Left lung (tissue), 10 donors: ENCODE results near the gene DMBX1. TPM values are rescaled to one million over a fixed set of nuclear protein-coding genes. Genes with fewer than 3 reads are reported as not detected.
A peak's percentile ranks its signal among the peaks of the same experiment; 100 is the strongest.

ENCODE experiments used
- ATAC-seq: fragments of 200-7000 bp; cut with Tn5 transposase; one replicate; pipeline ENCODE4 v1.9.1; 2020; ENCODE audit warnings: moderate library complexity
- DNase-seq, 4 donors: peaks; one replicate each; pipeline ENCODE4 v3.0.0-alpha.2; 2013 to 2020
- H3K27ac ChIP-seq, 2 donors: fragments of 200-600 bp; sonication (generic) in 1 of 2; one replicate each; pipeline versions ENCODE4 v1.5.0 to v1.8.0; 2020 to 2021
- H3K27me3 ChIP-seq, 2 donors: fragments of 200-600 bp; sonication (generic) in 1 of 2; one replicate each; pipeline versions ENCODE4 v1.5.0 to v1.8.0; 2020 to 2021
- H3K36me3 ChIP-seq, 2 donors: fragments of 200-600 bp; sonication (generic) in 1 of 2; one replicate each; pipeline versions ENCODE4 v1.5.0 to v1.8.0; 2020 to 2021
- H3K4me1 ChIP-seq, 2 donors: fragments of 200-600 bp; one replicate each; pipeline ENCODE4 v1.8.0; 2021
- H3K4me3 ChIP-seq, 2 donors: fragments of 200-600 bp; sonication (generic) in 1 of 2; one replicate each; pipeline versions ENCODE4 v1.5.0 to v1.8.0; 2020 to 2021; ENCODE audit warnings: mild to moderate bottlenecking in 1 of 2
- H3K9me3 ChIP-seq, 2 donors: fragments of 200-600 bp; sonication (generic) in 1 of 2; one replicate each; pipeline versions ENCODE4 v1.5.0 to v1.8.0; 2020 to 2021
- intact Hi-C, 2 donors: fragments of 100-400 bp; cut with DNase I; formaldehyde crosslinking; loops; one replicate each; pipeline versions ENCODE4 v1.11.2 to v1.14.2; 2022
- polyA plus RNA-seq, 6 donors: library from polyadenylated mRNA; unstranded; fragments of 120-200 nt; gene quantifications; one replicate each; pipeline ENCODE4 v1.2.1, GENCODE V29; 2013; ENCODE audit not compliant: insufficient read length in 6 of 6
- total RNA-seq, 2 donors: library from RNA; stranded (reverse); fragmentation: NEBNext Ultra II Directional; extraction: Animal tissue kit (Norgen Biotek cat#: 25700); gene quantifications; one replicate each; pipeline ENCODE4 v1.2.1, GENCODE V29; 2021
- TF ChIP-seq, protein P1 (sequence below), 2 donors: fragments of 200-600 bp; sonication (generic) in 1 of 2; IDR thresholded peaks; one replicate each; pipeline versions ENCODE4 v1.5.0 to v1.8.0; 2021; ENCODE audit warnings: antibody characterized with exemption in 2 of 2
- donor health status: DM: no; HTN: yes; CAD: no.
- donor health status: DM: no; HTN: no; CAD: no.

Gene DMBX1
- total and polyA plus RNA-seq, 8 donors, result 0.04 to 0.07 (median 0.07) TPM; not detected in 4

DNA sequence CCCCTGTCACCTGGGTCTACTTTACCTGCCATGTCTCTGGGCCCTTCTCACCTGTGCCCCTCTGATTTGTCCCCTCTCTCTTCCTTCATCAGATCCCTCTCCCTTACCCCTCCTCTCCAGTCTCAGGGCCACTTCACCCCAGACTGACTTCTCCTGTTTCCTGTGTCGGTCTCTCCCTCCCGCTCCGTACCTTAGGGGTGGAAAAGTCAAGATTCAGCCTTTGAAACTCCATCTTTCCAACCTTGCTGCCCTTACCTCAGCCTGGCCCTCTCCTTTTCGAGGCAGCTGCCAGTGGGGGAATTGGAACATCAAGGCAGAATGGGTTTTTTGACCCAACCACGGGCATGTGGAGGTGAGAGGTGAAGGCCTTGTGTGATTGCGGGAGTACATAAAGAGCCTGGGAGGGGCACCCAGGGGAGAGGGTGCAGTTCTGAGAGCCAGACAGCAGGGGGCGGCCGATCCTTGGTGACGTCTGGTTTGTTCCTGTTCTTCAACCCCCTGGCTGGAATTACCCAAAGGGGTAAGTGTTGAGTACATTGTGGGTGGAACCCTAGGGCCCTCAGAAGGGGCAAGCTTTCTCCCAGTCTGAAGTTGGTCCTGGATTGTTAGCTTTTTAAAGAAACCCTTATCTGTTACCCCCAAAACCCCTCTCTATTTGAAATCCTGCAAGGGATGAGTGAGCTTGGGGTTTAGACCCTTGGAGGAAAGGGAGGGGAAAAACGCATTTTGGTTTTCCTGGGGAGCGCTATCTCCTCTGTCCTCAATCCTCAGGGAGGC, 12.3 kb upstream of the DMBX1 start:
- peak; percentile 97 for ATAC-seq
- no peak overlapping the region for H3K4me3 ChIP-seq
- no peaks in the 10 kb centered on the region for H3K4me1 ChIP-seq
- intact Hi-C loops, result loop anchor here in 1 of 2 donors (5.0 kb wide), 1 partner anchor 50 kb away; no protein-coding TSS in a partner anchor
- H3K27me3 ChIP-seq, result peaks cover 0 to 84% of the 10 kb centered on the region in 2 donors
- peak in 3 of 4 donors; percentile 73 to 92 (median 79) for DNase-seq
- no peaks in the 10 kb centered on the region for H3K9me3 ChIP-seq
- H3K36me3 ChIP-seq, result no peaks in the 10 kb centered on the region
- TF ChIP-seq, protein P1, sequence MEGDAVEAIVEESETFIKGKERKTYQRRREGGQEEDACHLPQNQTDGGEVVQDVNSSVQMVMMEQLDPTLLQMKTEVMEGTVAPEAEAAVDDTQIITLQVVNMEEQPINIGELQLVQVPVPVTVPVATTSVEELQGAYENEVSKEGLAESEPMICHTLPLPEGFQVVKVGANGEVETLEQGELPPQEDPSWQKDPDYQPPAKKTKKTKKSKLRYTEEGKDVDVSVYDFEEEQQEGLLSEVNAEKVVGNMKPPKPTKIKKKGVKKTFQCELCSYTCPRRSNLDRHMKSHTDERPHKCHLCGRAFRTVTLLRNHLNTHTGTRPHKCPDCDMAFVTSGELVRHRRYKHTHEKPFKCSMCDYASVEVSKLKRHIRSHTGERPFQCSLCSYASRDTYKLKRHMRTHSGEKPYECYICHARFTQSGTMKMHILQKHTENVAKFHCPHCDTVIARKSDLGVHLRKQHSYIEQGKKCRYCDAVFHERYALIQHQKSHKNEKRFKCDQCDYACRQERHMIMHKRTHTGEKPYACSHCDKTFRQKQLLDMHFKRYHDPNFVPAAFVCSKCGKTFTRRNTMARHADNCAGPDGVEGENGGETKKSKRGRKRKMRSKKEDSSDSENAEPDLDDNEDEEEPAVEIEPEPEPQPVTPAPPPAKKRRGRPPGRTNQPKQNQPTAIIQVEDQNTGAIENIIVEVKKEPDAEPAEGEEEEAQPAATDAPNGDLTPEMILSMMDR (IDR thresholded peaks at IDR 0.05), result peak; percentile 92 to 98
- H3K27ac ChIP-seq, result no peak overlapping the region

DNA sequence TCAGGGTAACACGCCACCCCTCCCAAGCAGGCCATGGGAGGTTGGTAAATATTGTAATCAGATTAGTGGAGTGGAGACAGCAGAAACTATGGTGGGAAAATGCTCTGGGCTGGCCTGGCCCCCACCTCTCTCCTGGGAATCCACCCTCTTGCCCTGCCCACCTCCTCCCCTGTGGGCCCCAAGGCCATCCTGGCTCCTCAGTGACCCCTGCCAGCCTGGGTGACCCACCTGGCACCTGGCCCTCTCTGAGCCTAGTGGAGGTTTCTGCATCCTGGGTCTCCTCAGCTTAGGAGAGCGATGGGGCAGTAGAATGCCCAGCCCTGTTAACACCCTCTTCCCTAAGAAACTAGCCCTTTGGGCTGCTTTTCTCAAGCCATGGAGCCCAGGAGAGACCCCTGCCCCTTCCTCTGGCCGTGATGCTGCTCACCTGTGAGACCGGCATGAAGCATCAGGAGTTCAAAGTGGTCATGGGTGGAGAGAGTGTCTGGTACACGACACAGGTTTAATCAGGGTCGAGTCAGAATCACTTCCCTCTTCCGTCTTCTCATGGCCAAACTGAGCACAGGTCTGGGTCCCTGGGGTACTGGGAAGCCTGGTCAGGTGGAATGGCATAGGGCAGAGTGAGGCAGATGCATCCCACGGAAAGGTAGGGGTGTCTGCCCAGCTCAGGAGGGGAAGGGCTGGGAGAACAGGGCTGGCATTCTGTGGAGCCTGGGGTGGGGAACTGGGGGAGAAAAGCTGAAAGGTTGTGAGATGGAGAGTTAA, 10.7 kb upstream of the DMBX1 start:
- Histone ChIP-seq H3K4me1 (no peaks in the 10 kb centered on the region), H3K36me3 (no peaks in the 10 kb centered on the region), H3K27me3 (peaks cover 0 to 92% of the 10 kb centered on the region in 2 donors), H3K4me3 (no peak overlapping the region), H3K9me3 (no peaks in the 10 kb centered on the region), H3K27ac (no peak overlapping the region)
- ATAC-seq (no peak), DNase-seq (no peak)
- intact Hi-C loops, result loop anchor here in 1 of 2 donors (5.0 kb wide), 1 partner anchor 48 kb away; no protein-coding TSS in a partner anchor
- TF ChIP-seq, protein P1 (IDR thresholded peaks at IDR 0.05), result no peak

DNA sequence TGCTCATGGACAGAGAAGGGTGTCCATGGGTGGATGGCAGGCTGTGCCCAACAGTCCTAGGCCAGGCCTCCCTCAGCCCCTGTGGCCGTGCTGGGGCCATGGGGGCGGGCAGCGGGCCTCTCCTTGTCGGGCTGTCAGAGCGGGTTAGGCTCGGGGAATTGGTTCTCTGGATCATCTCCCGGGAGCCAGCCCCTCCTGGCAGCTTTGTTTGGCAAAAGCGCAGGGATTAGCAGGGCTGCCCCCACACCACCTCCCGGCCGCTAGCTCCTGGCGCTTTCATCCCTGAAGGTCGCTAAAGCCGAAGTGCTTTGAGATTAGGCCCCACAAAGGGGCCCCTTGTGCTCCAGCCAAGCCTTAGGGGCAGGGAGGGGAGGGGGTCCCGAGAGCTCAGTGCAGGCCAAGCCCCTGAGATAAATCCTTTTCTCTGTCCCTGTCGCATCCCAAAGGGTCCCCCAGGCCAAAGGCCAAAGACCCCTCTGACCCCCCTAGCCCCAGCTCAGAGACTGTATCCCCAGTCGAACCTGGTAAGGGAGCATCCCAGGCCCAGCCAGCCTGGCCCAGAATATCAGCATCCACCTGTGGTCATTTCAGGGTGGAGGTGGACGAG, 9.8 kb upstream of the DMBX1 start:
- H3K4me3 ChIP-seq, result no peak overlapping the region
- no peak for ATAC-seq
- H3K4me1 ChIP-seq, result no peaks in the 10 kb centered on the region
- H3K9me3 ChIP-seq, result no peaks in the 10 kb centered on the region
- no peaks in the 10 kb centered on the region for H3K36me3 ChIP-seq
- DNase-seq, result peak in 1 of 4 donors; percentile 21
- peaks cover 4 to 92% of the 10 kb centered on the region in 2 donors for H3K27me3 ChIP-seq
- TF ChIP-seq, protein P1 (IDR thresholded peaks at IDR 0.05), result no peak
- H3K27ac ChIP-seq, result no peak overlapping the region
- intact Hi-C loops, result loop anchor here in 1 of 2 donors (5.0 kb wide), 1 partner anchor 47 kb away; no protein-coding TSS in a partner anchor

DNA sequence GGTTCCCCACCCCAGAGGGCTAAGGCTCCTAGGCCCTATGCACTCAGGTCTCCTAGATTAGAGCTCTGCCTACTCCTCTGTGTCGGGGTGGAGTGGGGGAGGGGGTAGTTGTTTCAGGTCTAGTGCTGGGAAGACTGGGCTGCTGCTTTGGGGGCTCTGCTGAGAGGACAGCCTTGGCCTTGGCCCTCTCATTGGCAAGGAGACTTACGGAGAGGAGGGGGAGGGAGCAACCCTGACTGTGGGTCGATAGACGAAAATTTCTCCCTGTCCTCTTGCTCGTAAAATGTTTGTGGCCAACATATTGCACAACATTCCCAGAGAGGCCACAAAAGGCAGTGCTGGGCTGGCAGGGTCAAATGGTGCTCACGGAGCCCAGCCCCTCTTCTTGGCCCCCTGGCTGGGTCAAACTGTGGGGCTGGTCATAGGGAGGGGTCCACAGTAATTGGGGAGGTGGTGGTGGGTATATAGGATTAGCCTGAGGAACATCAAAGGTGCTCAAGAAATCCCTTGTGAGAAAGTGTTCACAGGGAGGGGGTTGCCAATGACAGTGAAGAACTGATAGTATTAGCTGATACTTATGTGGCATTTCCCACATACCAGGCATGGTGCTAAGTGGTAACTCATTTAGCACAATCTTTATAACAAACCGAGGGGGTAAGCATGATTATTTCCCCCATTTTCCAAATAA, 8.5 kb upstream of the DMBX1 start:
- Histone ChIP-seq H3K27me3 (peaks cover 14 to 96% of the 10 kb centered on the region in 2 donors), H3K27ac (no peak overlapping the region), H3K4me3 (no peak overlapping the region), H3K9me3 (no peaks in the 10 kb centered on the region), H3K36me3 (no peaks in the 10 kb centered on the region), H3K4me1 (no peaks in the 10 kb centered on the region)
- ATAC-seq, result no peak
- TF ChIP-seq, protein P1 (IDR thresholded peaks at IDR 0.05), result no peak
- peak in 1 of 4 donors; percentile 22 for DNase-seq
- intact Hi-C loops, result no loop called here
